Neural crest cell (in vitro differentiated cells): Measurements from ENCODE around the gene BOD1. TPM values are rescaled to one million over a fixed set of nuclear protein-coding genes. Genes with fewer than 3 reads are reported as not detected.

ENCODE experiments used
- DNase-seq: peaks from one replicate; pipeline ENCODE4 v3.0.0; 2021; ENCODE audit warnings: low read depth, mixed read lengths, low spot score
- H3K27ac Mint-ChIP-seq: one replicate; pipeline ENCODE4 v1.8.0; 2021; ENCODE audit warnings: mild to moderate bottlenecking, mixed read lengths; ENCODE audit not compliant: unreplicated experiment
- H3K27me3 Mint-ChIP-seq: 2 replicates; pipeline ENCODE4 v1.8.0; 2021; ENCODE audit warnings: low read depth, mild to moderate bottlenecking, mixed read lengths
- H3K36me3 Mint-ChIP-seq: 2 replicates; pipeline ENCODE4 v1.8.0; 2021; ENCODE audit warnings: low read depth, mild to moderate bottlenecking, mixed read lengths
- H3K4me1 Mint-ChIP-seq: 2 replicates; pipeline ENCODE4 v1.8.0; 2021; ENCODE audit warnings: mixed read lengths
- H3K4me3 Mint-ChIP-seq: one replicate; pipeline ENCODE4 v1.8.0; 2021; ENCODE audit warnings: mild to moderate bottlenecking, mixed read lengths
- H3K9me3 Mint-ChIP-seq: 2 replicates; pipeline ENCODE4 v1.8.0; 2021; ENCODE audit warnings: mixed read lengths
- CTCF ChIP-seq: fragments of 200-600 bp; sonication (generic); conservative IDR thresholded peaks from 2 replicates; pipeline ENCODE4 v1.5.0; 2021; ENCODE audit warnings: antibody characterized with exemption, mild to moderate bottlenecking
- total RNA-seq: library from RNA; stranded (reverse); gene quantifications from 2 replicates; pipeline ENCODE4 v1.2.1, GENCODE V29; 2021

The BOD1 gene
- total RNA-seq, 1 donor from 2014 or later, result 126 TPM

- TF ChIP-seq CTCF, result no peak
- Mint-ChIP-seq H3K27me3 (no peaks in the 10 kb centered on the region), H3K36me3 (no peaks in the 10 kb centered on the region), H3K4me3 (no peak overlapping the region), H3K4me1 (peaks cover 4% of the 10 kb centered on the region), H3K27ac (no peak overlapping the region), H3K9me3 (no peaks in the 10 kb centered on the region)
- no peak for DNase-seq
Measured at GRCh38 chr5:173637340-173637739, 20.9 kb upstream of the BOD1 start.

GRCh38 chr5:173634465-173634983 lies 18.1 kb upstream of the BOD1 start:
- H3K27ac Mint-ChIP-seq, result peak overlapping the region; percentile 5
- H3K9me3 Mint-ChIP-seq, result no peaks in the 10 kb centered on the region
- no peaks in the 10 kb centered on the region for H3K36me3 Mint-ChIP-seq
- peaks cover 4% of the 10 kb centered on the region for H3K27me3 Mint-ChIP-seq
- TF ChIP-seq CTCF, result no peak
- DNase-seq, result no peak
- no peaks in the 10 kb centered on the region for H3K4me1 Mint-ChIP-seq
- H3K4me3 Mint-ChIP-seq, result no peak overlapping the region

GRCh38 chr5:173633304-173633703 lies 16.9 kb upstream of the BOD1 start:
- Mint-ChIP-seq H3K4me1 (peaks cover 2% of the 10 kb centered on the region), H3K27me3 (peaks cover 4% of the 10 kb centered on the region), H3K36me3 (no peaks in the 10 kb centered on the region), H3K27ac (no peak overlapping the region), H3K9me3 (no peaks in the 10 kb centered on the region), H3K4me3 (no peak overlapping the region)
- TF ChIP-seq CTCF, result no peak
- DNase-seq, result no peak

- Mint-ChIP-seq H3K9me3 (no peaks in the 10 kb centered on the region), H3K4me1 (peaks cover 12% of the 10 kb centered on the region), H3K36me3 (no peaks in the 10 kb centered on the region), H3K27me3 (peaks cover 8% of the 10 kb centered on the region), H3K27ac (no peak overlapping the region), H3K4me3 (no peak overlapping the region)
- DNase-seq, result no peak
- no peak for TF ChIP-seq CTCF
Measured at GRCh38 chr5:173631478-173631877, 15.0 kb upstream of the BOD1 start.

- Mint-ChIP-seq H3K27me3 (peaks cover 8% of the 10 kb centered on the region), H3K4me1 (peaks cover 12% of the 10 kb centered on the region), H3K36me3 (no peaks in the 10 kb centered on the region), H3K4me3 (no peak overlapping the region), H3K9me3 (no peaks in the 10 kb centered on the region), H3K27ac (no peak overlapping the region)
- TF ChIP-seq CTCF, result no peak
- no peak for DNase-seq
Measured at GRCh38 chr5:173630724-173631365, 14.4 kb upstream of the BOD1 start.
